Spleen (tissue), 7 donors: Measurements from ENCODE around the gene RTL10.

Experiments used
- POLR2AphosphoS5 ChIP-seq, 3 donors: sonication (generic); formaldehyde crosslinking; IDR thresholded peaks; one replicate each; pipeline ENCODE4 v1.5.1; 2017; ENCODE audit warnings: antibody characterized with exemption in 3 of 3
- TF ChIP-seq, protein P1 (sequence below), 11 experiments: fragments of 200-600 bp in 7 of 11; fragments of 450-650 bp in 4 of 11; sonication (generic) in 4 of 11; IDR thresholded peaks in 8 of 11; conservative IDR thresholded peaks in 3 of 11; 1 replicate in 7 of 11; 2 replicates in 4 of 11; pipeline versions ENCODE4 v1.4.0 to v1.8.0; 2016 to 2021; ENCODE audit warnings: antibody characterized with exemption in 11 of 11, inconsistent platforms in 4 of 11, mild to moderate bottlenecking in 1 of 11
- donor health status: DM: no; HTN: no; CAD: no; lungs with moderate emphysema.
- donor health status: DM: no; HTN: no; CAD: no.
- donor health status: DM: no; HTN: no; CAD: no.

GRCh38 chr22:19819208-19819910 is 35.3 kb downstream of the RTL10 start:
- TF ChIP-seq, protein P1, sequence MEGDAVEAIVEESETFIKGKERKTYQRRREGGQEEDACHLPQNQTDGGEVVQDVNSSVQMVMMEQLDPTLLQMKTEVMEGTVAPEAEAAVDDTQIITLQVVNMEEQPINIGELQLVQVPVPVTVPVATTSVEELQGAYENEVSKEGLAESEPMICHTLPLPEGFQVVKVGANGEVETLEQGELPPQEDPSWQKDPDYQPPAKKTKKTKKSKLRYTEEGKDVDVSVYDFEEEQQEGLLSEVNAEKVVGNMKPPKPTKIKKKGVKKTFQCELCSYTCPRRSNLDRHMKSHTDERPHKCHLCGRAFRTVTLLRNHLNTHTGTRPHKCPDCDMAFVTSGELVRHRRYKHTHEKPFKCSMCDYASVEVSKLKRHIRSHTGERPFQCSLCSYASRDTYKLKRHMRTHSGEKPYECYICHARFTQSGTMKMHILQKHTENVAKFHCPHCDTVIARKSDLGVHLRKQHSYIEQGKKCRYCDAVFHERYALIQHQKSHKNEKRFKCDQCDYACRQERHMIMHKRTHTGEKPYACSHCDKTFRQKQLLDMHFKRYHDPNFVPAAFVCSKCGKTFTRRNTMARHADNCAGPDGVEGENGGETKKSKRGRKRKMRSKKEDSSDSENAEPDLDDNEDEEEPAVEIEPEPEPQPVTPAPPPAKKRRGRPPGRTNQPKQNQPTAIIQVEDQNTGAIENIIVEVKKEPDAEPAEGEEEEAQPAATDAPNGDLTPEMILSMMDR (IDR thresholded peaks at IDR 0.05 in 8 of 11, conservative IDR thresholded peaks at IDR 0.05 in 3 of 11): no peak
- TF ChIP-seq POLR2AphosphoS5 (IDR thresholded peaks at IDR 0.05): no peak
